Right lobe of liver (tissue), 6 donors: ENCODE measurements around the gene SLC39A6. TPM values are rescaled to one million over a fixed set of nuclear protein-coding genes. Genes with fewer than 3 reads are reported as not detected.

Experiments used
- ATAC-seq, 4 donors: fragments of 200-7000 bp; cut with Tn5 transposase; one replicate each; pipeline ENCODE4 v1.9.1; 2020; ENCODE audit warnings: mild to moderate bottlenecking in 4 of 4, moderate library complexity in 4 of 4
- DNase-seq, 3 donors: peaks; one replicate each; pipeline ENCODE4 v3.0.0-alpha.2; 2020
- H3K27ac ChIP-seq, 3 donors: fragments of 200-600 bp; one replicate each; pipeline ENCODE4 v1.8.0; 2022
- H3K27me3 ChIP-seq, 2 donors: fragments of 200-600 bp; one replicate each; pipeline ENCODE4 v1.8.0; 2022
- H3K36me3 ChIP-seq, 4 donors: fragments of 200-600 bp; sonication (generic) in 1 of 4; one replicate each; pipeline versions ENCODE4 v1.5.1 to v1.8.0; 2017 to 2022; ENCODE audit warnings: control low read depth in 1 of 4
- H3K4me1 ChIP-seq, 4 donors: fragments of 200-600 bp; sonication (generic) in 1 of 4; one replicate each; pipeline versions ENCODE4 v1.5.1 to v1.8.0; 2017 to 2022; ENCODE audit warnings: control low read depth in 1 of 4
- H3K4me3 ChIP-seq, 3 donors: fragments of 200-600 bp; one replicate each; pipeline ENCODE4 v1.8.0; 2022
- H3K9me3 ChIP-seq, 4 donors: fragments of 200-600 bp; sonication (generic) in 1 of 4; one replicate each; pipeline versions ENCODE4 v1.5.1 to v1.8.0; 2017 to 2022; ENCODE audit warnings: control low read depth in 1 of 4
- CTCF ChIP-seq, 4 donors: fragments of 200-600 bp in 3 of 4; fragments of 450-650 bp in 1 of 4; IDR thresholded peaks; one replicate each; pipeline versions ENCODE4 v1.5.1 to v1.8.0; 2016 to 2022; ENCODE audit warnings: antibody characterized with exemption in 4 of 4, mild to moderate bottlenecking in 2 of 4
- POLR2A ChIP-seq: fragments of 450-650 bp; IDR thresholded peaks from one replicate; pipeline ENCODE4 v1.6.1; 2017; ENCODE audit warnings: antibody characterized with exemption, mild to moderate bottlenecking
- WGBS: methylation state at CpG from one replicate; pipeline ENCODE4 v1.1.6; 2018; ENCODE audit warnings: low coverage, low lambda C conversion rate; ENCODE audit not compliant: insufficient coverage; ENCODE audit errors: missing lambda C conversion rate; 5-methylcytosine and 5-hydroxymethylcytosine counted together
- intact Hi-C, 2 donors: fragments of 100-400 bp; cut with DNase I; formaldehyde crosslinking; loops; one replicate each; pipeline versions ENCODE4 v1.11.2 to v1.14.1; 2022
- total RNA-seq, 6 experiments: library from RNA; depleted of rRNA in 2 of 6; stranded (reverse); fragments of >200 nt in 2 of 6; fragmentation: NEBNext Ultra II Directional in 3 of 6; extraction: Animal tissue kit (Norgen Biotek cat#: 25700) in 3 of 6; gene quantifications; one replicate each; pipeline versions ENCODE4 v1.1.0 to v1.2.4, GENCODE V29; 2016 to 2023
- donor health status: DM: no; HTN: yes; CAD: no.
- donor health status: DM: no; HTN: no; CAD: no.
- donor health status: DM: no; HTN: no; CAD: no.
- donor health status: DM: no; HTN: yes; CAD: no.
- donor health status: DM: no; HTN: yes; CAD: no.

The SLC39A6 gene
- total RNA-seq, 6 experiments from 2014 or later: 6.5 to 13.2 (median 8.7) TPM

GRCh38 chr18:36104749-36105148 lies 24.4 kb downstream of the SLC39A6 start:
- TF ChIP-seq CTCF (IDR thresholded peaks at IDR 0.05) (no peak), POLR2A (no peak)

GRCh38 chr18:36101943-36102342 lies 27.2 kb downstream of the SLC39A6 start:
- intact Hi-C loops: loop anchor here in 1 of 2 donors (5.0 kb wide), 1 partner anchor 180 kb away; no protein-coding TSS in a partner anchor
- Histone ChIP-seq H3K36me3 (no peaks in the 10 kb centered on the region), H3K4me3 (no peak overlapping the region), H3K4me1 (no peaks in the 10 kb centered on the region), H3K27ac (no peak overlapping the region), H3K9me3 (no peaks in the 10 kb centered on the region), H3K27me3 (no peaks in the 10 kb centered on the region)
- WGBS: 89% methylated on average over 4 of the region's 7 CpGs
- no peak for DNase-seq
- no peak for ATAC-seq
- no peak for TF ChIP-seq POLR2A
- no peak for TF ChIP-seq CTCF (IDR thresholded peaks at IDR 0.05)

More at GRCh38 chr18:36104749-36105148, 24.4 kb downstream of the SLC39A6 start:
- Histone ChIP-seq H3K27me3 (no peaks in the 10 kb centered on the region), H3K4me1 (no peaks in the 10 kb centered on the region), H3K27ac (no peak overlapping the region), H3K4me3 (no peak overlapping the region), H3K9me3 (no peaks in the 10 kb centered on the region), H3K36me3 (no peaks in the 10 kb centered on the region)
- intact Hi-C loops: loop anchor here in 1 of 2 donors (5.0 kb wide), 1 partner anchor 178 kb away; no protein-coding TSS in a partner anchor
- WGBS: 100% methylated on average over 1 of the region's 2 CpGs
- DNase-seq (no peak), ATAC-seq (no peak)

GRCh38 chr18:36099311-36099710 lies 29.8 kb downstream of the SLC39A6 start:
- no peak overlapping the region for H3K4me3 ChIP-seq
- ATAC-seq (no peak), DNase-seq (no peak)
- H3K9me3 ChIP-seq: no peaks in the 10 kb centered on the region
- no peaks in the 10 kb centered on the region for H3K36me3 ChIP-seq
- no peak overlapping the region for H3K27ac ChIP-seq
- intact Hi-C loops: loop anchor here in 1 of 2 donors (5.0 kb wide), 1 partner anchor 188 kb away; no protein-coding TSS in a partner anchor
- TF ChIP-seq POLR2A (no peak), CTCF (IDR thresholded peaks at IDR 0.05) (no peak)
- H3K27me3 ChIP-seq: no peaks in the 10 kb centered on the region
- H3K4me1 ChIP-seq: no peaks in the 10 kb centered on the region

- Histone ChIP-seq H3K4me3 (no peak overlapping the region), H3K27me3 (no peaks in the 10 kb centered on the region), H3K9me3 (no peaks in the 10 kb centered on the region), H3K27ac (no peak overlapping the region), H3K4me1 (no peaks in the 10 kb centered on the region), H3K36me3 (no peaks in the 10 kb centered on the region)
- DNase-seq (no peak), ATAC-seq (no peak)
- intact Hi-C loops: loop anchor here in 1 of 2 donors (5.0 kb wide), 1 partner anchor 190 kb away; no protein-coding TSS in a partner anchor
- no peak for TF ChIP-seq POLR2A
- no peak for TF ChIP-seq CTCF (IDR thresholded peaks at IDR 0.05)
Measured at GRCh38 chr18:36096955-36097354, 32.2 kb downstream of the SLC39A6 start.
